Skeletal muscle satellite cell (primary cell): Measurements from ENCODE around the gene CCDC60.

Experiments used
- H3K27me3 ChIP-seq: 2 replicates; pipeline ENCODE4 v1.7.0; 2013; ENCODE audit warnings: low read length; ENCODE audit not compliant: control insufficient read depth, insufficient read depth
- H3K36me3 ChIP-seq: 2 replicates; pipeline ENCODE4 v1.7.0; 2013; ENCODE audit warnings: mild to moderate bottlenecking, control low read depth, low read length; ENCODE audit not compliant: insufficient read depth
- H3K4me1 ChIP-seq: 2 replicates; pipeline ENCODE4 v1.7.0; 2013; ENCODE audit warnings: low read length; ENCODE audit not compliant: control insufficient read depth, insufficient read depth
- H3K4me2 ChIP-seq: 2 replicates; pipeline ENCODE4 v1.7.0; 2013; ENCODE audit warnings: mild to moderate bottlenecking, low read length
- H3K4me3 ChIP-seq: 2 replicates; pipeline ENCODE4 v1.7.0; 2013; ENCODE audit warnings: low read length
- H3K9ac ChIP-seq: 2 replicates; pipeline ENCODE4 v1.7.0; 2013; ENCODE audit warnings: mild to moderate bottlenecking, low read depth, low read length, moderate library complexity
- H3K9me3 ChIP-seq: replicated peaks from 2 replicates; pipeline ENCODE4 v1.7.0; 2013; ENCODE audit warnings: mild to moderate bottlenecking, control low read depth, low read length

CCDC60 gene

DNA sequence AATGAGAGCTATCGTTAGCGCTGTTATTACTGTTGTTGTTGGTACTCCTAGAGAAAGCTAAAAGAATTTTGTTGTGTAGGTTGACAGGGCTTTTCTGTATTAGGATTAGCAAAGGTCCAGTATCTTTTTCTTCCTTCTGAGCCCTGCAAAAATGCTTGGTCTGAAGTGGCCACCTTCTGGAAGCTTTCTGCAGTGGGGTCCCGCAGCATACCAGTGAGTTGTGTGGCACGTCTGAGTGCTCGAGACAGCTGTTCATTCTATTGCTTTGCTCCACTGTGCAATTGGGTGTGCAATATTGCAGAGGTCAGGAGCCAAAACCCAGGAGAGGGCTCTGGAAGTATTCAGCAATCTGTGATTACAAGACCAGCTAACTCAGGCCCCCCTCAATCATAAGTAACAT is 57.1 kb downstream of the CCDC60 start:
- no peak overlapping the region for H3K4me3 ChIP-seq
- no peaks in the 10 kb centered on the region for H3K36me3 ChIP-seq
- no peaks in the 10 kb centered on the region for H3K9me3 ChIP-seq
- no peaks in the 10 kb centered on the region for H3K4me1 ChIP-seq
- H3K4me2 ChIP-seq: no peak overlapping the region
- no peaks in the 10 kb centered on the region for H3K27me3 ChIP-seq
- H3K9ac ChIP-seq: no peak overlapping the region

GRCh38 chr12:119393677-119394076 is 59.1 kb downstream of the CCDC60 start:
- H3K4me1 ChIP-seq: no peaks in the 10 kb centered on the region
- H3K9ac ChIP-seq: no peak overlapping the region
- no peaks in the 10 kb centered on the region for H3K36me3 ChIP-seq
- no peaks in the 10 kb centered on the region for H3K9me3 ChIP-seq
- no peaks in the 10 kb centered on the region for H3K27me3 ChIP-seq
- H3K4me2 ChIP-seq: no peak overlapping the region
- H3K4me3 ChIP-seq: no peak overlapping the region

DNA sequence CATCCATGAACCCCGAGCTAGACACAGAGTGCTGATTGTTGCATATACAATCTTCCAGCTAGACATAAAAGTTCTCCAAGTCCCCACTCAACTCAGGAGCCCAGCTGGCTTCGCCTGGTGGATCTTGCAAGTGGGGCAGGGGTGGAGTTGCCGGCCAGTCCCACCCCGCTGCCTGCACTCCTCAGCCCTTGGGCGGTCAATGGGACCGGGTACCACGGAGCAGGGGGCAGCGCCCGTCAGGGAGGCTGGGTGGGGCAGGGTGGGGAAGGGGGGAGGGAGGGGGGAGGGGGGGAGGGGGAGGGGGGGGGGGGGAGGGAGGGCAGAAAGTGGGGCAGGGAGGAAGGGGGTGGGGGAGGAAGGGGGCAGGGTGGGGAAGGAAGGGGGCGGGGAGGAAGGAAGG is 63.0 kb downstream of the CCDC60 start:
- H3K4me3 ChIP-seq: no peak overlapping the region
- H3K9ac ChIP-seq: no peak overlapping the region
- no peaks in the 10 kb centered on the region for H3K9me3 ChIP-seq
- no peaks in the 10 kb centered on the region for H3K27me3 ChIP-seq
- no peaks in the 10 kb centered on the region for H3K36me3 ChIP-seq
- H3K4me1 ChIP-seq: no peaks in the 10 kb centered on the region
- no peak overlapping the region for H3K4me2 ChIP-seq

GRCh38 chr12:119398190-119398589 is 63.7 kb downstream of the CCDC60 start:
- Histone ChIP-seq H3K4me1 (no peaks in the 10 kb centered on the region), H3K9ac (no peak overlapping the region), H3K4me2 (no peak overlapping the region), H3K27me3 (no peaks in the 10 kb centered on the region), H3K36me3 (no peaks in the 10 kb centered on the region), H3K4me3 (no peak overlapping the region), H3K9me3 (no peaks in the 10 kb centered on the region)

DNA sequence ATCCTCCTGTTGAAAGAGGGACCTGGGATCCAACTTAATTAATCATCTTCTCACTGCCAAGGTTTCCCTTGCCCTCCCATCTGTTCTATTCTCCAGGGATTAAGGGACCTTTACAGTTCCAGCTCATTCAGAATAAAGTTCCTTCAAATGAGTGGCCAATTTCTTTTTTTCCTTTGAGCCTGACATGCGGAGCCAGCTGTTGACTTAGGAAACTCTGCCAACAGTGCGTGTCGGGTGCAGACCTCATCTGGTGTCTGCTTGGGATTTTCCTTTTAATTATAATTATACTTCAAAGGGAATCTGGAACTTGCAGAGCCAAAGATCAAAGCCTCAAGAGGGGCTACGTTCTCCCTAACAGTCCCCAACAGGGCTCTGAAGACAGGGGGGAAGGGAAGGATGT is 64.8 kb downstream of the CCDC60 start:
- Histone ChIP-seq H3K4me2 (no peak overlapping the region), H3K27me3 (no peaks in the 10 kb centered on the region), H3K4me3 (no peak overlapping the region), H3K9ac (no peak overlapping the region), H3K36me3 (no peaks in the 10 kb centered on the region), H3K4me1 (no peaks in the 10 kb centered on the region), H3K9me3 (no peaks in the 10 kb centered on the region)

DNA sequence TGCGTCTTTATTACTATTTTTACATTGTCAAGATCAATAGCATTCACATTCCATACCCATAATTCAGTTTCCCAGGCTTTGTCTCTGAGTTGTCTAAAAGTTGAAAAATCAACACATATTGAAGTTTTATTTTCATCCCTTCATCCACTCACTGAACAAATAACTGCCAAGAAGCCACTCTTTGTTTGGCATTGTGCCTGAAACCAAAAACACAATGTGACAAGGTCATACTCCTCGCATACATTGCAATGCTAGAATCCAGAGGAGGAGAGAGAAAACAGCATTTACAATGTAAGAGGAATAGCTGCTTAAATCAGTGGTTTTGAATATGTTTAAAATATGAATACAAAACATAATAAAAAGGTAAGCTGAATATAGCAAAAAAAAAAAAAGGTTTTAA is 71.8 kb downstream of the CCDC60 start:
- H3K4me1 ChIP-seq: no peaks in the 10 kb centered on the region
- H3K9ac ChIP-seq: no peak overlapping the region
- H3K36me3 ChIP-seq: no peaks in the 10 kb centered on the region
- H3K4me3 ChIP-seq: no peak overlapping the region
- no peaks in the 10 kb centered on the region for H3K27me3 ChIP-seq
- no peaks in the 10 kb centered on the region for H3K9me3 ChIP-seq
- no peak overlapping the region for H3K4me2 ChIP-seq

DNA sequence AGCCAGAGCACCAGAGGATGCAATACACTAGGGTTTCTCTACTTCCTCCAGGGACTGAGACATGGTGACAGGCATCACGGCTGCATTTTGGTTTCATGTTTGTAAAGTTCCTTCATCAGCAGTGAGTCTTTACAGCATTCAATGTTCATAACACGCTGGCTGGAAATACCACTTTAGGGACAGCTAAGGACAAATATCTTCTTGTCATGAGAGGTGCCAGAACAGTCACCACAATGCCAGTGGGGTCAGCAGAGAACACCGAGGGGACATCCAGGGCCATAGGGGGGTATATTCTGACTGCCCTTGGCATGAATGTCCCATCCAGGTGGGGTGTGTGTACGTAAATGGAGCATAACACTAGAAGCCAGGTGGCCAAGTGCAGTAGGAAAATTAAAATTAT is 72.3 kb downstream of the CCDC60 start:
- no peaks in the 10 kb centered on the region for H3K36me3 ChIP-seq
- H3K4me1 ChIP-seq: no peaks in the 10 kb centered on the region
- H3K4me2 ChIP-seq: no peak overlapping the region
- H3K27me3 ChIP-seq: no peaks in the 10 kb centered on the region
- H3K9ac ChIP-seq: no peak overlapping the region
- H3K4me3 ChIP-seq: no peak overlapping the region
- no peaks in the 10 kb centered on the region for H3K9me3 ChIP-seq

DNA sequence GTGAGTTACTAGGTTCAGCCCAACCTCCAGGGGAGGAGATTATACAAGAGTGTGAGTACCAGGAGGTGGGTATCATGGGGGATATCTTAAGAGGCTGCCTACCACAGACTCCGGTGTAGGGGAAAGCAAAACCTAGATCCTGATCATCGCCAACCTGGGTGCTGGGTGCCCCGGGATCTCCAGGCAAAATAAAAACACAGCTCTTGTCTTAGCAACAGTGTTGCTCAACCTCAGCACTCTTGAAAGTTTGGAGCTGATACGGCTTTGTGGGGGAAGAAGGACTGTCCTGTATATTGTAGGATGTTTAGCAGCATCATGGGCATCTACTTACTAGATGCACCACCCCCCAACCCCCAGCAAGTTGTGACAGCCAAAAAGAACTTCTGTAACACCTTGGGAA is 74.5 kb downstream of the CCDC60 start:
- Histone ChIP-seq H3K9me3 (no peaks in the 10 kb centered on the region), H3K4me1 (no peaks in the 10 kb centered on the region), H3K27me3 (no peaks in the 10 kb centered on the region), H3K4me3 (no peak overlapping the region), H3K4me2 (no peak overlapping the region), H3K9ac (no peak overlapping the region), H3K36me3 (no peaks in the 10 kb centered on the region)

- Histone ChIP-seq H3K4me3 (no peak overlapping the region), H3K4me2 (no peak overlapping the region), H3K4me1 (no peaks in the 10 kb centered on the region), H3K36me3 (no peaks in the 10 kb centered on the region), H3K27me3 (no peaks in the 10 kb centered on the region), H3K9me3 (no peaks in the 10 kb centered on the region), H3K9ac (no peak overlapping the region)
These were observed 75.9 kb downstream of the CCDC60 start for GRCh38 chr12:119410396-119410795.

DNA sequence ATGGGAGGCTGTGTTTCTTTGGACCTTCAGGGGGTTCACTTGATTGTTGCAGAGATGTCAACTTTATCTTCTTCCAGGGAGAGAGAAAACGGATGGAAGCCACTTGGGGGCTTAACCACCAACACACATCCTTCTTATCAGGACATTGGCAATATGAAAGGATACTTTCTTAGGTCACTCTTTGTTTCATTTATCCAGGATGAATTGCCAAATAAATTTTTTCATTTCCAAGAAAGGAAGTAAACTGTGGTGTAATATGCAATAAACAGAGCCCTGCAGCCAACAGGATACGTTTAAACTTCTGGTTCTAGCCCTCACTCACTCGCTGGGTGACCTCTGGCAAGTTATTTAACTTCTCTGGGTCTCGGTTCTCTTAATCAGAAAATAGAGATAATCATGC is 77.8 kb downstream of the CCDC60 start:
- Histone ChIP-seq H3K4me3 (no peak overlapping the region), H3K9me3 (no peaks in the 10 kb centered on the region), H3K4me1 (no peaks in the 10 kb centered on the region), H3K4me2 (no peak overlapping the region), H3K36me3 (no peaks in the 10 kb centered on the region), H3K27me3 (no peaks in the 10 kb centered on the region), H3K9ac (no peak overlapping the region)

DNA sequence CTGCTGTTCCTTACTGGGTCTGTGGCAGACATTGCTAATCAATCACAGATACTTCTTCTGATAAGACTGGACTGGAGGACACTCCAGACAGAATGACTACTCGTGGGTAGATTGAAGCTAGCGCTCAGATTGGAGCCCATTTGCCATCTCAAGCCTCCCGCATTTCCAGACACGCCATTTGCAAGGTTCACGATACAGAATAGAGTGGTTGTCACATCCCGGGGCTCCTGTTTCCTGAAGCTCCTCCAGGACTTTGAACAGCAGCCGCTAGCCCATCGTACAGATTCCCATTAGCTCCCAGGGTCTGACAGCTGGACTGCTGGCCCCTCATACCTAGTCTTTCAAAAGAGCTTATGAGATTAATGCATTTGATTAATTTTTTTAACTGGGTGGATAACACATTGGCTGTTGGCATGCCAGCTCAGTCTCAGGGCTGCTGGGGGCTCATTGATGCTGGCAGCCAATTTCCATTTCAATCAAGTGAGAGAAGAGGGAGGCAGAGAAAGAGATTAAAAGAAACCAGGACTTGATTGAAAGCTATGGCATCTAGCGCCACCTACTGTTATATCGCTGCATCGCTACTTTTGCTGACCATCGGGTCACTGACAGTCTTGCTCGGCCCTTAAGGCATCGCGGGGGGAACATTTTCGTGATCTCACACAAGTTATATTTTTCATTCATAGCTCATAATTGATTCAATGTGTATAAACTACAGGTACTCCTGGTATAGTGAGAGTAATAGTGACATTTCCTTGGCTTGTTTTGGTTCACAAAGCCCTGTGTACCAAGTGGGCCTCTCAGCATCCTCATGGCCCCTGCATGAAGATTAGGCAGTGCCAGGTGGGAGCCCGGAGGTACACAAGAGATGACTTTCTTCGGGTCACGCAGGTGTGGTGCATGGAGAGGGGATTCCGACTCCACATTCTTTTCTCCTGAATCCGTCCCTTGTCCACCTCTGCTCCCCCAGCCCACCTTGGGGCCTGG is 78.6 kb downstream of the CCDC60 start:
- H3K4me2 ChIP-seq: no peak overlapping the region
- H3K4me3 ChIP-seq: no peak overlapping the region
- H3K4me1 ChIP-seq: no peaks in the 10 kb centered on the region
- no peaks in the 10 kb centered on the region for H3K27me3 ChIP-seq
- no peaks in the 10 kb centered on the region for H3K36me3 ChIP-seq
- H3K9me3 ChIP-seq: no peaks in the 10 kb centered on the region
- no peak overlapping the region for H3K9ac ChIP-seq

DNA sequence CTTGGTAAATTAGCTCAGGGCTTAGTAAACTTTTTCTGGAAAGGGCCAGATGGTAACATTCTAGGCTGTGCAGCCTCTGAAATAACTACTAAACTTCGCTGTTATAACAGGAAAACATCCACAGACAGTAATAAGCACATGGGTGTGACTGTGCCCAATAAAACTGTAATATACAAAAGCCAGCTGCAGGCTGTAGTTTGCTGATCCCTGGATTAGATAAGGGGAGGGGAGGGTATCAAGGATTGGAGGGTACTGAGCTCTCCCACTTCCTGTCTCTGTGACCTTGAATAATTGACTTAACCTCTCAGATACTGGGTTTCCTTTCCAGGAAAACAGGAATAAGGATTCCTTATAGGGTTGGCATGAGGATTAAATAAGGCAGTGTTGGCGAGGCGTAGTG is 81.2 kb downstream of the CCDC60 start:
- Histone ChIP-seq H3K9me3 (no peaks in the 10 kb centered on the region), H3K9ac (no peak overlapping the region), H3K4me2 (no peak overlapping the region), H3K4me1 (no peaks in the 10 kb centered on the region), H3K27me3 (no peaks in the 10 kb centered on the region), H3K4me3 (no peak overlapping the region), H3K36me3 (no peaks in the 10 kb centered on the region)
